SK-N-SH (cell line): Measurements from ENCODE around the gene ARHGAP45. TPM values are rescaled to one million over a fixed set of nuclear protein-coding genes. Genes with fewer than 3 reads are reported as not detected.

Experiments
- CTCF ChIA-PET: fragments of 300-600, 350-600 bp; formaldehyde crosslinking; extraction: SDS; loops from one replicate; lab custom pipeline; 2021; lab: Yijun Ruan, JAX
- POLR2A ChIA-PET: fragments of 350-600 bp; sonication (Branson Sonifier 250); formaldehyde crosslinking; extraction: SDS; loops from one replicate; lab custom pipeline; 2020; ENCODE audit warnings: antibody characterized with exemption, inconsistent platforms; lab: Yijun Ruan, JAX
- DNase-seq: peaks from one replicate; pipeline ENCODE4 v3.0.0; 2012
- H2AFZ ChIP-seq: fragments of 200-600 bp; sonication (generic); 2 replicates; pipeline ENCODE4 v1.8.1; 2016; ENCODE audit warnings: antibody characterized with exemption, mild to moderate bottlenecking, low read depth
- H3F3A ChIP-seq: fragments of 200-600 bp; sonication (generic); replicated peaks from 2 replicates; pipeline ENCODE3; 2016; ENCODE audit warnings: antibody characterized with exemption, mild to moderate bottlenecking; ENCODE audit not compliant: insufficient read depth
- H3K27ac ChIP-seq, 2 experiments: fragments of 200-500 bp in 1 of 2; fragments of 200-600 bp in 1 of 2; sonication (Bioruptor generic) in 1 of 2; sonication (generic), shearing (Covaris generic) in 1 of 2; 2 replicates each; pipeline versions ENCODE4 v1.5.1 to v1.6.1; 2014 to 2016; ENCODE audit warnings: low read depth in 2 of 2, inconsistent platforms in 1 of 2, low read length in 1 of 2, mild to moderate bottlenecking in 1 of 2, mixed read lengths in 1 of 2
- H3K27me3 ChIP-seq: fragments of 200-600 bp; sonication (generic), shearing (Covaris generic); 2 replicates; pipeline ENCODE4 v1.6.1; 2016; ENCODE audit warnings: mixed run types; ENCODE audit not compliant: insufficient read depth
- H3K36me3 ChIP-seq, 2 experiments: fragments of 200-500 bp in 1 of 2; fragments of 200-600 bp in 1 of 2; sonication (Bioruptor generic) in 1 of 2; sonication (generic) in 1 of 2; replicated peaks in 1 of 2; 2 replicates each; pipeline versions ENCODE3 to v1.5.1; 2014 to 2016; ENCODE audit warnings: low read length in 1 of 2, mild to moderate bottlenecking in 1 of 2; ENCODE audit not compliant: insufficient read depth in 2 of 2, control insufficient read depth in 1 of 2
- H3K4me1 ChIP-seq, 2 experiments: fragments of 200-500 bp in 1 of 2; fragments of 200-600 bp in 1 of 2; sonication (Bioruptor generic) in 1 of 2; sonication (generic), shearing (Covaris generic) in 1 of 2; 2 replicates each; pipeline versions ENCODE4 v1.5.1 to v1.6.1; 2014 to 2016; ENCODE audit warnings: low read depth in 1 of 2, low read length in 1 of 2, mixed run types in 1 of 2; ENCODE audit not compliant: insufficient read depth in 2 of 2, control insufficient read depth in 1 of 2
- H3K4me2 ChIP-seq: fragments of 200-600 bp; sonication (generic), shearing (Covaris generic); 2 replicates; pipeline ENCODE4 v1.6.1; 2017; ENCODE audit warnings: mixed run types
- H3K4me3 ChIP-seq, 2 experiments: fragments of 200-500 bp in 1 of 2; fragments of 200-600 bp in 1 of 2; sonication (Bioruptor generic) in 1 of 2; sonication (generic), shearing (Covaris generic) in 1 of 2; 2 replicates each; pipeline versions ENCODE4 v1.5.1 to v1.8.1; 2014 to 2016; ENCODE audit warnings: low read depth in 2 of 2, inconsistent platforms in 1 of 2, low read length in 1 of 2, mild to moderate bottlenecking in 1 of 2, mixed read lengths in 1 of 2, moderate library complexity in 1 of 2
- H3K79me2 ChIP-seq: fragments of 200-600 bp; sonication (generic); 2 replicates; pipeline ENCODE4 v1.8.1; 2017; ENCODE audit warnings: mild to moderate bottlenecking; ENCODE audit not compliant: insufficient read depth
- H3K9ac ChIP-seq: fragments of 200-600 bp; sonication (generic); 2 replicates; pipeline ENCODE4 v1.6.1; 2017; ENCODE audit warnings: mixed run types
- H3K9me2 ChIP-seq: fragments of 200-600 bp; sonication (generic); 2 replicates; pipeline ENCODE4 v1.6.1; 2017; ENCODE audit warnings: mixed run types
- H3K9me3 ChIP-seq: fragments of 200-600 bp; sonication (generic); 2 replicates; pipeline ENCODE4 v1.6.1; 2017; ENCODE audit warnings: mixed run types, mild to moderate bottlenecking, moderate library complexity
- H4K20me1 ChIP-seq: fragments of 200-600 bp; sonication (generic); 2 replicates; pipeline ENCODE4 v1.6.1; 2017; ENCODE audit warnings: mild to moderate bottlenecking, mixed run types; ENCODE audit not compliant: insufficient read depth
- ELF1 ChIP-seq: IDR thresholded peaks from 2 replicates; pipeline ENCODE4 v1.4.0; 2012
- FOSL2 ChIP-seq: IDR thresholded peaks from 2 replicates; pipeline ENCODE4 v1.4.0; 2012; ENCODE audit warnings: low read depth, mild to moderate bottlenecking, moderate library complexity, borderline replicate concordance
- FOXJ3 ChIP-seq: sonication (generic); formaldehyde crosslinking; IDR thresholded peaks from 2 replicates; pipeline ENCODE4 v1.5.1; 2020; ENCODE audit warnings: mild to moderate bottlenecking, missing genetic modification reagents
- GABPA ChIP-seq: IDR thresholded peaks from 2 replicates; pipeline ENCODE4 v1.4.0; 2012; ENCODE audit warnings: low read depth, mild to moderate bottlenecking
- JUND ChIP-seq: IDR thresholded peaks from 2 replicates; pipeline ENCODE4 v1.4.0; 2012
- RXRA ChIP-seq: IDR thresholded peaks from 2 replicates; pipeline ENCODE4 v1.4.0; 2012; ENCODE audit warnings: low read depth, mild to moderate bottlenecking, borderline replicate concordance
- TAF1 ChIP-seq: IDR thresholded peaks from 2 replicates; pipeline ENCODE4 v1.6.1; 2012; ENCODE audit warnings: low read depth, mild to moderate bottlenecking, low read length, moderate library complexity, borderline replicate concordance
- TCF12 ChIP-seq: IDR thresholded peaks from 2 replicates; pipeline ENCODE4 v1.4.0; 2012
- WGBS: methylation state at CpG from one replicate; pipeline ENCODE4 v1.1.6; 2017; ENCODE audit warnings: low lambda C conversion rate; 5-methylcytosine and 5-hydroxymethylcytosine counted together
- polyA plus RNA-seq, 3 experiments: library from polyadenylated mRNA; depleted of rRNA; stranded (reverse); fragments of >200 nt; gene quantifications; 2 replicates each; pipeline ENCODE4 v1.2.3, GENCODE V29; 2012
- TF ChIP-seq, protein P1 (sequence below): IDR thresholded peaks from 2 replicates; pipeline ENCODE4 v1.6.1; 2012; ENCODE audit warnings: mild to moderate bottlenecking, low read depth, low read length, moderate library complexity
- TF ChIP-seq, protein P2 (sequence below): IDR thresholded peaks from 2 replicates; pipeline ENCODE4 v1.4.0; 2012; ENCODE audit warnings: low read depth
- TF ChIP-seq, protein P3 (sequence below): fragments of 200-600 bp; sonication (generic); IDR thresholded peaks from 2 replicates; pipeline ENCODE4 v1.6.1; 2017; ENCODE audit warnings: antibody characterized with exemption, mild to moderate bottlenecking, moderate library complexity
- TF ChIP-seq, protein P4 (sequence below): fragments of 150-350 bp; IDR thresholded peaks from 2 replicates; pipeline ENCODE4 v1.6.1; 2016; ENCODE audit warnings: mild to moderate bottlenecking, low read depth, low read length

Gene ARHGAP45
- polyA plus RNA-seq, 1 of the 3 experiments (the other 2 are of a cell fraction): 4.2 TPM

DNA sequence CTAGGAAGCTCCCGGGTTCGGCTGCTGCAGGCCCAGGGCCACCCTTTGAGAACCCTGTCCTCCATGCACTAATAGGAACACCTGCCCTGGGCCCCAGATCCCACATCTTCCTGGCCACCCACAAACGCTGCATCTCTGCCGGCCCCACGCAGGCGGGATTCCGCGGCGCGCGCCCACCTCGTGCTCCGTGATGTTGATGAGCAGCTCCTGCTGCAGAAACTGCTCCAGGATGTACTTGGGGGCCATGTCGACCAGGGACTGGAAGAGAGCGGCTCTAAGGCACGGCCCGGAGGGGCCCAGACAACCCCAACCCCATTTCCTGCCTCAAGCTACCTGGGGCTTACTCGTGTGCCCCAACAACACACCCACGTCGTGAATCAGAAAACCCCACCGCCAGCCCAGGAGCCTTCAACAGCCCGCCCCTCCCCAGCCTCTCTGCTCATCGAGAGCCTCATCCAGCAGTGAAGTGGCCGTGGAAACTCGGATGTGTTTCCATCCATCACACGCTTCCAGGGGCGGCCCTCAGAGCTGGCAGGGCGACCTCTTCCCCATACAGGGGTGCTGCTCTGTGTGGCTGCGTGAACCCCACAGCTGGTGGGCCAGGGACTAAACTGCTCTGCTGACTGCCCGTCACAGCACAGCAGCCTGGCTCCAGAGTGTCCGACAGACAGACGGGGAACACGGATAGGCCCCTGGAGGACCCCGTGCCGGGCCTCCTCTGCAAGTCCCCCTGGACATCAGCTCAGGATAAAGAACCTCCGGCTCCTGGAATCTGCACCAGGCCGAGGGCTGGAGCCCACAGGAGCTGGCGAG, 24.0 kb downstream of the ARHGAP45 start:
- H3K9me3 ChIP-seq: no peaks in the 10 kb centered on the region
- no peak overlapping the region for H2AFZ ChIP-seq
- ChIA-PET POLR2A (no interaction called here), CTCF (interaction anchor here (1.2 to 4.1 kb wide), 3 partner anchors 9 to 109 kb away, joined by 4 to 16 read pairs (median 5); no protein-coding TSS in a partner anchor)
- peaks cover 0 to 26% of the 10 kb centered on the region in 2 experiments for H3K36me3 ChIP-seq
- no peak overlapping the region for H3K4me2 ChIP-seq
- no peak overlapping the region for H3K27ac ChIP-seq
- peaks cover 8% of the 10 kb centered on the region for H3F3A ChIP-seq
- H3K9ac ChIP-seq: no peak overlapping the region
- WGBS: 93% methylated on average over 28 of the region's 38 CpGs
- TF ChIP-seq, protein P1, sequence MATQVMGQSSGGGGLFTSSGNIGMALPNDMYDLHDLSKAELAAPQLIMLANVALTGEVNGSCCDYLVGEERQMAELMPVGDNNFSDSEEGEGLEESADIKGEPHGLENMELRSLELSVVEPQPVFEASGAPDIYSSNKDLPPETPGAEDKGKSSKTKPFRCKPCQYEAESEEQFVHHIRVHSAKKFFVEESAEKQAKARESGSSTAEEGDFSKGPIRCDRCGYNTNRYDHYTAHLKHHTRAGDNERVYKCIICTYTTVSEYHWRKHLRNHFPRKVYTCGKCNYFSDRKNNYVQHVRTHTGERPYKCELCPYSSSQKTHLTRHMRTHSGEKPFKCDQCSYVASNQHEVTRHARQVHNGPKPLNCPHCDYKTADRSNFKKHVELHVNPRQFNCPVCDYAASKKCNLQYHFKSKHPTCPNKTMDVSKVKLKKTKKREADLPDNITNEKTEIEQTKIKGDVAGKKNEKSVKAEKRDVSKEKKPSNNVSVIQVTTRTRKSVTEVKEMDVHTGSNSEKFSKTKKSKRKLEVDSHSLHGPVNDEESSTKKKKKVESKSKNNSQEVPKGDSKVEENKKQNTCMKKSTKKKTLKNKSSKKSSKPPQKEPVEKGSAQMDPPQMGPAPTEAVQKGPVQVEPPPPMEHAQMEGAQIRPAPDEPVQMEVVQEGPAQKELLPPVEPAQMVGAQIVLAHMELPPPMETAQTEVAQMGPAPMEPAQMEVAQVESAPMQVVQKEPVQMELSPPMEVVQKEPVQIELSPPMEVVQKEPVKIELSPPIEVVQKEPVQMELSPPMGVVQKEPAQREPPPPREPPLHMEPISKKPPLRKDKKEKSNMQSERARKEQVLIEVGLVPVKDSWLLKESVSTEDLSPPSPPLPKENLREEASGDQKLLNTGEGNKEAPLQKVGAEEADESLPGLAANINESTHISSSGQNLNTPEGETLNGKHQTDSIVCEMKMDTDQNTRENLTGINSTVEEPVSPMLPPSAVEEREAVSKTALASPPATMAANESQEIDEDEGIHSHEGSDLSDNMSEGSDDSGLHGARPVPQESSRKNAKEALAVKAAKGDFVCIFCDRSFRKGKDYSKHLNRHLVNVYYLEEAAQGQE: no peak
- TF ChIP-seq TCF12 (no peak), GABPA (no peak), FOXJ3 (CRISPR knock-in tag) (no peak)
- H3K4me3 ChIP-seq: no peak overlapping the region
- no peaks in the 10 kb centered on the region for H3K9me2 ChIP-seq
- H4K20me1 ChIP-seq: peaks cover 19% of the 10 kb centered on the region
- DNase-seq: no peak
- peaks cover 9 to 14% of the 10 kb centered on the region in 2 experiments; a peak in 2 of 4 replicates for H3K4me1 ChIP-seq
- H3K27me3 ChIP-seq: no peaks in the 10 kb centered on the region
- peaks cover 26% of the 10 kb centered on the region for H3K79me2 ChIP-seq

DNA sequence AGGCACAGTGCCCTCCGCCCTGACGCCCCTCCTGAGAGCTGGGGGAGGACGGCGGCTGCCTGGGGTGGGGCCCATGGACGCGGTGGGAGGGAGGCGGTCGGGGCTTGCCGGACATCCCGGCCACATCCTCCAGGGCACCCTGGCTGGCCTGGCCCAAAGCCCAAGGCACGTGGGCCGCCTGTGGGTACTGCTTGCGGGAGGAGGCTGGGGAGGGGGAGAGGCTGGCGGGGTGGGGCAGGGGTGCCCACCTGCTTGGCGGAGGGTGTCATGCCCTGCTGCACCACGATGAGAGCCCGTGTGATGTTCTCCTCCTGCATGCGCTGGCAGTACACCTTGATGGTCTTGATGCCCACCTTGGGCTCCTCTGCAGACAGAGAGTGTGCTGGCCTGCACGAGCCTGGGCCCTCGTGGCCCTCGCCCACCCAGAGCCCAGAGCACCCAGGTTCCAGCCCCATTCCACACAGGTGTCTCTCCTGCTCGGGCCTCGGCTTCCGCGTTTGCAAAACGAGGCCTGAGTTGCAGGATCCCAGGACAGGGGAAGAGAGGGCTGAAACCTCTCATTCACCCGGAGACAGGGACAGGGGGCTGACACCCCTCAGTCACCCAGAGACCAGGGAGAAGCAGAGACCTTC, 24.7 kb downstream of the ARHGAP45 start:
- whole genome bisulfite sequencing: 97% methylated on average over 6 of the region's 27 CpGs
- no peak overlapping the region for H3K4me2 ChIP-seq
- peaks cover 9 to 14% of the 10 kb centered on the region in 2 experiments; a peak in 2 of 4 replicates for H3K4me1 ChIP-seq
- H3F3A ChIP-seq: peaks cover 10% of the 10 kb centered on the region
- no peak overlapping the region for H2AFZ ChIP-seq
- no peak overlapping the region for H3K4me3 ChIP-seq
- DNase-seq: no peak
- CTCF ChIA-PET: interaction anchor here (4.1 kb wide), 1 partner anchor 21 kb away, joined by 16 read pairs; no protein-coding TSS in a partner anchor
- peaks cover 26% of the 10 kb centered on the region for H3K79me2 ChIP-seq
- TF ChIP-seq, protein P2, sequence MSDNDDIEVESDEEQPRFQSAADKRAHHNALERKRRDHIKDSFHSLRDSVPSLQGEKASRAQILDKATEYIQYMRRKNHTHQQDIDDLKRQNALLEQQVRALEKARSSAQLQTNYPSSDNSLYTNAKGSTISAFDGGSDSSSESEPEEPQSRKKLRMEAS: no peak
- TF ChIP-seq FOXJ3 (CRISPR knock-in tag) (no peak), RXRA (no peak), ELF1 (no peak), FOSL2 (no peak), JUND (no peak), TAF1 (no peak)
- TF ChIP-seq, protein P3, sequence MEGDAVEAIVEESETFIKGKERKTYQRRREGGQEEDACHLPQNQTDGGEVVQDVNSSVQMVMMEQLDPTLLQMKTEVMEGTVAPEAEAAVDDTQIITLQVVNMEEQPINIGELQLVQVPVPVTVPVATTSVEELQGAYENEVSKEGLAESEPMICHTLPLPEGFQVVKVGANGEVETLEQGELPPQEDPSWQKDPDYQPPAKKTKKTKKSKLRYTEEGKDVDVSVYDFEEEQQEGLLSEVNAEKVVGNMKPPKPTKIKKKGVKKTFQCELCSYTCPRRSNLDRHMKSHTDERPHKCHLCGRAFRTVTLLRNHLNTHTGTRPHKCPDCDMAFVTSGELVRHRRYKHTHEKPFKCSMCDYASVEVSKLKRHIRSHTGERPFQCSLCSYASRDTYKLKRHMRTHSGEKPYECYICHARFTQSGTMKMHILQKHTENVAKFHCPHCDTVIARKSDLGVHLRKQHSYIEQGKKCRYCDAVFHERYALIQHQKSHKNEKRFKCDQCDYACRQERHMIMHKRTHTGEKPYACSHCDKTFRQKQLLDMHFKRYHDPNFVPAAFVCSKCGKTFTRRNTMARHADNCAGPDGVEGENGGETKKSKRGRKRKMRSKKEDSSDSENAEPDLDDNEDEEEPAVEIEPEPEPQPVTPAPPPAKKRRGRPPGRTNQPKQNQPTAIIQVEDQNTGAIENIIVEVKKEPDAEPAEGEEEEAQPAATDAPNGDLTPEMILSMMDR: no peak
- TF ChIP-seq, protein P4, sequence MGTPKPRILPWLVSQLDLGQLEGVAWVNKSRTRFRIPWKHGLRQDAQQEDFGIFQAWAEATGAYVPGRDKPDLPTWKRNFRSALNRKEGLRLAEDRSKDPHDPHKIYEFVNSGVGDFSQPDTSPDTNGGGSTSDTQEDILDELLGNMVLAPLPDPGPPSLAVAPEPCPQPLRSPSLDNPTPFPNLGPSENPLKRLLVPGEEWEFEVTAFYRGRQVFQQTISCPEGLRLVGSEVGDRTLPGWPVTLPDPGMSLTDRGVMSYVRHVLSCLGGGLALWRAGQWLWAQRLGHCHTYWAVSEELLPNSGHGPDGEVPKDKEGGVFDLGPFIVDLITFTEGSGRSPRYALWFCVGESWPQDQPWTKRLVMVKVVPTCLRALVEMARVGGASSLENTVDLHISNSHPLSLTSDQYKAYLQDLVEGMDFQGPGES: no peak
- TF ChIP-seq, protein P1: no peak
- H3K9ac ChIP-seq: no peak overlapping the region
- POLR2A ChIA-PET: no interaction called here
- peaks cover 0 to 26% of the 10 kb centered on the region in 2 experiments for H3K36me3 ChIP-seq
- H3K9me2 ChIP-seq: no peaks in the 10 kb centered on the region
- peaks cover 19% of the 10 kb centered on the region for H4K20me1 ChIP-seq
- no peak overlapping the region for H3K27ac ChIP-seq
- no peaks in the 10 kb centered on the region for H3K27me3 ChIP-seq
- no peaks in the 10 kb centered on the region for H3K9me3 ChIP-seq
